Parathyroid adenoma (tissue), 2 donors: ENCODE measurements around the gene CUTC.

ENCODE experiments used
- H2AFZ ChIP-seq: fragments of 300-600 bp; sonication (generic); one replicate; pipeline ENCODE4 v1.7.0; 2017; ENCODE audit warnings: antibody characterized with exemption, mild to moderate bottlenecking
- H3K27ac ChIP-seq: fragments of 300-600 bp; sonication (generic); one replicate; pipeline ENCODE4 v1.7.0; 2017
- H3K27me3 ChIP-seq: fragments of 300-600 bp; sonication (generic); one replicate; pipeline ENCODE4 v1.7.0; 2017; ENCODE audit warnings: low read length; ENCODE audit not compliant: control insufficient read depth, insufficient read depth
- H3K36me3 ChIP-seq: fragments of 300-600 bp; sonication (generic); one replicate; pipeline ENCODE4 v1.7.0; 2017; ENCODE audit warnings: low read length; ENCODE audit not compliant: control insufficient read depth, insufficient read depth
- H3K4me1 ChIP-seq: fragments of 300-600 bp; sonication (generic); one replicate; pipeline ENCODE4 v1.7.0; 2017; ENCODE audit warnings: control low read depth
- H3K4me2 ChIP-seq: fragments of 300-600 bp; sonication (generic); one replicate; pipeline ENCODE4 v1.7.0; 2017; ENCODE audit warnings: low read length
- H3K4me3 ChIP-seq: fragments of 300-600 bp; sonication (generic); one replicate; pipeline ENCODE4 v1.7.0; 2017; ENCODE audit warnings: low read depth, low read length
- H3K79me2 ChIP-seq: fragments of 300-600 bp; sonication (generic); one replicate; pipeline ENCODE4 v1.7.0; 2017; ENCODE audit warnings: control low read depth
- H3K9ac ChIP-seq: fragments of 300-600 bp; sonication (generic); one replicate; pipeline ENCODE4 v1.7.0; 2017; ENCODE audit warnings: mild to moderate bottlenecking
- H3K9me3 ChIP-seq: fragments of 300-600 bp; sonication (generic); one replicate; pipeline ENCODE4 v1.7.0; 2017; ENCODE audit warnings: low read length; ENCODE audit not compliant: control insufficient read depth
- TF ChIP-seq, protein P1 (sequence below): fragments of 300-600 bp; sonication (generic); IDR thresholded peaks from one replicate; pipeline ENCODE4 v1.7.0; 2017; ENCODE audit warnings: antibody characterized with exemption, mild to moderate bottlenecking
- donor health status: primary hyperparathyroidism.

The CUTC gene

DNA sequence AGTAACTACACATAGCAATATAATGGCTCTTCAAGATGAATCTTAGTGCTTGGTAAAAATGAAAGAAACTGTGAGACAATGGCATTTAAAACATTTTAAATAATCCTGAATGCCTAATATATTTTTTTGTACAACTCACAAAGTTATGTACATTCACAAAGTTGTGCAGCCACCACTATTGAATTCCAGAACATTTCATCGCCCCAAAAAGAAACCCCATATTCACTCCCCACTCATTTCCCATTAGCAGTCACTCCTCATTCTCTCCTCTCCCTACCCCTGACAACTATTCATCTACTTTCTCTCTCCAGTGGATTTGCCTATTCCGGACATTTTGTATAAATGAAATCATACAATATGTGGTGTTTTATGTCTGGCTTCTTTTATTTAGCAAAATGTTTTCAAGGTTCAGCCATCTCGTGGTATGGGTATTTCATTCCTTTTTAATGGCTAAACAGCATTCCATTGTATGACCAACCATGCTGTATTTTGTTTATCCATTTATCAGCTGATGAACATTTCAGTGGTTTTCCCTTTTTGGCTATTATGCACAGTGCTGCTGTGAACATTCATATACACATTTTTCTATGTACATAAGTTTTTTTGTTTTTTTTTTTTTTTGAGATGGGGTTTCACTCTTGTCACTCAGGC is 38.0 kb upstream of the CUTC start:
- Histone ChIP-seq H2AFZ (no peak overlapping the region), H3K9me3 (no peaks in the 10 kb centered on the region), H3K79me2 (no peaks in the 10 kb centered on the region), H3K4me2 (no peak overlapping the region), H3K4me3 (no peak overlapping the region), H3K9ac (no peak overlapping the region), H3K4me1 (no peaks in the 10 kb centered on the region), H3K27me3 (no peaks in the 10 kb centered on the region), H3K27ac (no peak overlapping the region), H3K36me3 (no peaks in the 10 kb centered on the region)
- TF ChIP-seq, protein P1, sequence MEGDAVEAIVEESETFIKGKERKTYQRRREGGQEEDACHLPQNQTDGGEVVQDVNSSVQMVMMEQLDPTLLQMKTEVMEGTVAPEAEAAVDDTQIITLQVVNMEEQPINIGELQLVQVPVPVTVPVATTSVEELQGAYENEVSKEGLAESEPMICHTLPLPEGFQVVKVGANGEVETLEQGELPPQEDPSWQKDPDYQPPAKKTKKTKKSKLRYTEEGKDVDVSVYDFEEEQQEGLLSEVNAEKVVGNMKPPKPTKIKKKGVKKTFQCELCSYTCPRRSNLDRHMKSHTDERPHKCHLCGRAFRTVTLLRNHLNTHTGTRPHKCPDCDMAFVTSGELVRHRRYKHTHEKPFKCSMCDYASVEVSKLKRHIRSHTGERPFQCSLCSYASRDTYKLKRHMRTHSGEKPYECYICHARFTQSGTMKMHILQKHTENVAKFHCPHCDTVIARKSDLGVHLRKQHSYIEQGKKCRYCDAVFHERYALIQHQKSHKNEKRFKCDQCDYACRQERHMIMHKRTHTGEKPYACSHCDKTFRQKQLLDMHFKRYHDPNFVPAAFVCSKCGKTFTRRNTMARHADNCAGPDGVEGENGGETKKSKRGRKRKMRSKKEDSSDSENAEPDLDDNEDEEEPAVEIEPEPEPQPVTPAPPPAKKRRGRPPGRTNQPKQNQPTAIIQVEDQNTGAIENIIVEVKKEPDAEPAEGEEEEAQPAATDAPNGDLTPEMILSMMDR = no peak

DNA sequence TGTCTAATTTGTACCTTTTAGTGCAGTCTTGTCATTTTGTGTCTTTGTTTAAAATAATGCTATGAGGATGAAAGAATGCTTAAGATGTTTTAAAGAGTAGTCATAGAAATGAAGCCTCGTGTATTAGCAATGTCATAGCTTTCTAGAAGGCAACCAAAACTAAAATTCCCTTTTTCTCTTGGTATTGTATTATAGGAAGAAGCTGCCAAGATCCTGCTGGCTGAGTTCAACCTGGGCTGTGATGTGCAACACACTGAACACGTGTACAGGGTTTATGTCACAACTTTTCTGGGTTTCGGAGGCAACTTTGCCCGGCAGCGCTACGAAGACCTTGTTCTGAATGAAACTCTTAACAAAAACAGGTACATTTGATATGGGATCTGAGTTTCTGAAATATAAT is 36.3 kb upstream of the CUTC start:
- TF ChIP-seq, protein P1 = no peak
- Histone ChIP-seq H3K9me3 (no peaks in the 10 kb centered on the region), H3K27ac (no peak overlapping the region), H3K4me2 (no peak overlapping the region), H3K4me1 (no peaks in the 10 kb centered on the region), H3K27me3 (no peaks in the 10 kb centered on the region), H2AFZ (no peak overlapping the region), H3K36me3 (no peaks in the 10 kb centered on the region), H3K4me3 (no peak overlapping the region), H3K79me2 (no peaks in the 10 kb centered on the region), H3K9ac (no peak overlapping the region)

DNA sequence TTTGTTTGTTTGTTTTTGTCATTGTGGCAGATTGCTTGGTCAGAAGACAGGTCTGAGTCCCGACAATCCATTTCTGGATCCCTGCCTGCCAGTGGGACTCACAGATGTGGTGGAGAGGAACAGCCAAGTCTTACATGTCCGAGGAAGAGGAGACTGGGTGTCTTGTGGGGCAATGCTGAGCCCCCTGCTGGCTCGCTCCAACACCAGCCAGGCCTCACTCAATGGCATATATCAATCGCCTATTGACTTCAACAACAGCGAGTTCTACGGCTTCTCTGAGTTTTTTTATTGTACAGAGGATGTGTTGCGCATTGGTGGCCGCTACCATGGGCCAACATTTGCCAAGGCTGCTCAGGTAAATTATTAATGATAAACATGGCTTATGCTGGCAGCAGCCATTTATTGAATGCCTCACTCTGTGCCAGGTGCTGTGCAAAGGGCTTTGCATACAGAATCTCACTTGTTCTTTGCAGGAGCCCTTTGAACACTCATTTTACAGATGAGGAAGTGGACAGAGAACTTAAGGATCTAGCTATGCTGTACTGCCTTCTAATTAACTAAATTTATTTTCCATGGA is 33.4 kb upstream of the CUTC start:
- TF ChIP-seq, protein P1 = no peak
- Histone ChIP-seq H3K27me3 (no peaks in the 10 kb centered on the region), H3K4me1 (no peaks in the 10 kb centered on the region), H3K4me3 (no peak overlapping the region), H3K9ac (no peak overlapping the region), H2AFZ (no peak overlapping the region), H3K36me3 (no peaks in the 10 kb centered on the region), H3K27ac (no peak overlapping the region), H3K4me2 (no peak overlapping the region), H3K79me2 (no peaks in the 10 kb centered on the region), H3K9me3 (no peaks in the 10 kb centered on the region)

DNA sequence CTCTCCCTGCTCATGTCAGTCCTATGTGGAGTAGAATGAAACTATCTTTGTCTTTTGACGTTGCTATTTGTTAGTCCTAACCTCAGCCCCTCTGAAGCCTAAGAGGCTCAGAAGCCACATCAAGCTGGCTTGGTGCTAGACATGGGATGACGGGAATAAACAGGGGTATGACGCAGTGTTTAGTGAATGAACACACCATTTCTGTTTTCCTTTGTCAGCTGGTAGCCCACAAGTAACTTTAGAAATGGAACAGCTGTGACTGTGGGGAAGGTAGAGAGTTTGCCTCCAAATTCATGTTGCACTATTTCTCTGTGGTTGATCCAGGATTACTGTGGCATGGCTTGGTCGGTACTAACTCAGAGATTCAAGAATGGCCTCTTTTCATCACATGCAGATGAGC is 31.4 kb upstream of the CUTC start:
- Histone ChIP-seq H3K4me3 (no peak overlapping the region), H2AFZ (no peak overlapping the region), H3K36me3 (no peaks in the 10 kb centered on the region), H3K9me3 (no peaks in the 10 kb centered on the region), H3K9ac (no peak overlapping the region), H3K27me3 (no peaks in the 10 kb centered on the region), H3K4me2 (no peak overlapping the region), H3K27ac (no peak overlapping the region), H3K79me2 (no peaks in the 10 kb centered on the region), H3K4me1 (no peaks in the 10 kb centered on the region)
- TF ChIP-seq, protein P1 = no peak

DNA sequence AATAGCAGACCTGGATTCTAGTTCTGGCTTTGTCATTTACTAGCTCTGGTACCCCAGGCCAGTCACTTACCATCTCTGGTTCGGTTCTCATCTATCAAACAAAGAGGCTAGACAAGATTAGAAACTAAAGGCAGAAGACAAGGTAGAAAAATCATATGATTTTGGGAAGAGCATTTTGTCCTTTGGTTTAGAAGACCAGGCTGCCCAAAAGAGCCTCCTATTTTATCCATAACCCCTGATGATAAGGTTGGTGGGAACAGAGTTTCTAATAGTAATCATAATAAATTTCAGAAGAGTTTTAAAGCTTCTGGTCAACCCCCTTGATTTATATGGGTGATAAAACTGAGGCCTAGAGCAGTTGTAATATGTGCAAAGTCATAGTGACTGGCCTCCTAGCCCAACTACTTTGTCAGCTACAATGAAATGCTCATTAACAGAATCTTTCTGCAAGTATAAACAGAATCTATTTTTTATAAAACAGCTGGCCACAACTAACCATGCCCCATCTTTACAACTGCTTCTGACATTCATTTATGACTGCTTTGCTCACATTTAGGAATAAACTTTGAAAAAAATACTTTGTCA is 23.5 kb upstream of the CUTC start:
- H3K9ac ChIP-seq = no peak overlapping the region
- H3K9me3 ChIP-seq = no peaks in the 10 kb centered on the region
- no peak overlapping the region for H3K4me2 ChIP-seq
- H3K4me1 ChIP-seq = no peaks in the 10 kb centered on the region
- H3K4me3 ChIP-seq = no peak overlapping the region
- TF ChIP-seq, protein P1 = no peak
- no peaks in the 10 kb centered on the region for H3K27me3 ChIP-seq
- H3K79me2 ChIP-seq = no peaks in the 10 kb centered on the region
- H3K27ac ChIP-seq = no peak overlapping the region
- no peak overlapping the region for H2AFZ ChIP-seq
- H3K36me3 ChIP-seq = no peaks in the 10 kb centered on the region
